ENCODE measurements around the gene PDE11A. TPM values are rescaled to one million over a fixed set of nuclear protein-coding genes. Genes with fewer than 3 reads are reported as not detected.

Gene PDE11A
- total and polyA plus RNA-seq, 2 of the 13 experiments (the other 11 are each of a cell fraction or from before 2014, with no cell fraction given): 1.2 to 1.7 TPM

DNA sequence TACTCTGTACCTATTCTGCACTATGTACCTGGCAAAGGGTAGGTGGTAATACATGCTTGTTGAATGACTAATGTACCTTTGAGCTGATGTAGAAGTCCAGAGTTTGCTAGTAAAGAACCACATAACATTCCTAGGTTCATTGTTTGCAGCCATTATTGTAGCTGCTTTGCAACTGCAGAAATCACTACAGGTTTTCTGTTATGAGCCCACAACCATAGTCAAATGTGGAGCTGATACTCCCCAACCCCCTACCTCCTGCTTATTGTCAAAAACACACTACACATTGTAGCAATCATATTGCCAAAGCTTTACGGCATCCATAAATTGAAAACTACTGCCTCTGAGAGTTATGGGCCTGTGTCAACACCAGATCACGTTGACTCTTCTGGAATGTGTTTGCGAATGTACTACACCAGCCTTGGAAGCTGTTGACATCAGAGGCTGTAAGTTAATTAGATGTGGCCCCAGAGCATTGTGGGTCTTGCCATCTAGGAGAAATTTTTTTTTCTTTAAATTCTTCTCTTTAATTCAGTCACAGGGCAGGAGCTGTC, 493.0 kb downstream of the PDE11A start (continued):
- TF ChIP-seq ZFP41 (CRISPR knock-in tag; IDR thresholded peaks at IDR 0.05; ENCODE audit: borderline replicate concordance) (no peak), ZNF296 (CRISPR knock-in tag; conservative IDR thresholded peaks at IDR 0.05) (no peak), ZNF33B (CRISPR knock-in tag; IDR thresholded peaks at IDR 0.05) (no peak), ZNF143 (CRISPR knock-in tag; IDR thresholded peaks at IDR 0.05) (peak; percentile 76), ZNF251 (CRISPR knock-in tag; IDR thresholded peaks at IDR 0.05) (no peak), TCF7 (IDR thresholded peaks at IDR 0.05; ENCODE audit: low read depth) (no peak), MATR3 (CRISPR knock-in tag; IDR thresholded peaks at IDR 0.05) (no peak), ZNF431 (CRISPR knock-in tag; IDR thresholded peaks at IDR 0.05; ENCODE audit: borderline replicate concordance, low read depth) (no peak), MZF1 (CRISPR knock-in tag; IDR thresholded peaks at IDR 0.05; ENCODE audit: borderline replicate concordance) (no peak), TAF1 (CRISPR knock-in tag; IDR thresholded peaks at IDR 0.05) (no peak), EP300 (IDR thresholded peaks at IDR 0.05; ENCODE audit: low read depth in 2 of 2, low read length in 2 of 2) (peak in 1 of 2 experiments; percentile 51; a peak in 2 of 4 replicates), EP300 (CRISPR knock-in tag; IDR thresholded peaks at IDR 0.05; ENCODE audit: borderline replicate concordance) (no peak), ZBTB21 (CRISPR knock-in tag; IDR thresholded peaks at IDR 0.05) (peak; percentile 46; the same call in 1 of the 2 replicates), NFIB (CRISPR knock-in tag; IDR thresholded peaks at IDR 0.05; ENCODE audit: borderline replicate concordance) (no peak), TEAD3 (CRISPR knock-in tag; optimal IDR thresholded peaks at IDR 0.05; ENCODE audit: borderline replicate concordance) (peak; percentile 78), NFKBIZ (CRISPR knock-in tag; IDR thresholded peaks at IDR 0.05) (no peak), ZNF891 (CRISPR knock-in tag; IDR thresholded peaks at IDR 0.05) (no peak)
- TF ChIP-seq, protein P1, sequence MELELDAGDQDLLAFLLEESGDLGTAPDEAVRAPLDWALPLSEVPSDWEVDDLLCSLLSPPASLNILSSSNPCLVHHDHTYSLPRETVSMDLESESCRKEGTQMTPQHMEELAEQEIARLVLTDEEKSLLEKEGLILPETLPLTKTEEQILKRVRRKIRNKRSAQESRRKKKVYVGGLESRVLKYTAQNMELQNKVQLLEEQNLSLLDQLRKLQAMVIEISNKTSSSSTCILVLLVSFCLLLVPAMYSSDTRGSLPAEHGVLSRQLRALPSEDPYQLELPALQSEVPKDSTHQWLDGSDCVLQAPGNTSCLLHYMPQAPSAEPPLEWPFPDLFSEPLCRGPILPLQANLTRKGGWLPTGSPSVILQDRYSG (CRISPR knock-in tag; IDR thresholded peaks at IDR 0.05): no peak
- TF ChIP-seq, protein P2, sequence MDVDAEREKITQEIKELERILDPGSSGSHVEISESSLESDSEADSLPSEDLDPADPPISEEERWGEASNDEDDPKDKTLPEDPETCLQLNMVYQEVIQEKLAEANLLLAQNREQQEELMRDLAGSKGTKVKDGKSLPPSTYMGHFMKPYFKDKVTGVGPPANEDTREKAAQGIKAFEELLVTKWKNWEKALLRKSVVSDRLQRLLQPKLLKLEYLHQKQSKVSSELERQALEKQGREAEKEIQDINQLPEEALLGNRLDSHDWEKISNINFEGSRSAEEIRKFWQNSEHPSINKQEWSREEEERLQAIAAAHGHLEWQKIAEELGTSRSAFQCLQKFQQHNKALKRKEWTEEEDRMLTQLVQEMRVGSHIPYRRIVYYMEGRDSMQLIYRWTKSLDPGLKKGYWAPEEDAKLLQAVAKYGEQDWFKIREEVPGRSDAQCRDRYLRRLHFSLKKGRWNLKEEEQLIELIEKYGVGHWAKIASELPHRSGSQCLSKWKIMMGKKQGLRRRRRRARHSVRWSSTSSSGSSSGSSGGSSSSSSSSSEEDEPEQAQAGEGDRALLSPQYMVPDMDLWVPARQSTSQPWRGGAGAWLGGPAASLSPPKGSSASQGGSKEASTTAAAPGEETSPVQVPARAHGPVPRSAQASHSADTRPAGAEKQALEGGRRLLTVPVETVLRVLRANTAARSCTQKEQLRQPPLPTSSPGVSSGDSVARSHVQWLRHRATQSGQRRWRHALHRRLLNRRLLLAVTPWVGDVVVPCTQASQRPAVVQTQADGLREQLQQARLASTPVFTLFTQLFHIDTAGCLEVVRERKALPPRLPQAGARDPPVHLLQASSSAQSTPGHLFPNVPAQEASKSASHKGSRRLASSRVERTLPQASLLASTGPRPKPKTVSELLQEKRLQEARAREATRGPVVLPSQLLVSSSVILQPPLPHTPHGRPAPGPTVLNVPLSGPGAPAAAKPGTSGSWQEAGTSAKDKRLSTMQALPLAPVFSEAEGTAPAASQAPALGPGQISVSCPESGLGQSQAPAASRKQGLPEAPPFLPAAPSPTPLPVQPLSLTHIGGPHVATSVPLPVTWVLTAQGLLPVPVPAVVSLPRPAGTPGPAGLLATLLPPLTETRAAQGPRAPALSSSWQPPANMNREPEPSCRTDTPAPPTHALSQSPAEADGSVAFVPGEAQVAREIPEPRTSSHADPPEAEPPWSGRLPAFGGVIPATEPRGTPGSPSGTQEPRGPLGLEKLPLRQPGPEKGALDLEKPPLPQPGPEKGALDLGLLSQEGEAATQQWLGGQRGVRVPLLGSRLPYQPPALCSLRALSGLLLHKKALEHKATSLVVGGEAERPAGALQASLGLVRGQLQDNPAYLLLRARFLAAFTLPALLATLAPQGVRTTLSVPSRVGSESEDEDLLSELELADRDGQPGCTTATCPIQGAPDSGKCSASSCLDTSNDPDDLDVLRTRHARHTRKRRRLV (CRISPR knock-in tag; IDR thresholded peaks at IDR 0.05): peak; percentile 97
- TF ChIP-seq, protein P3, sequence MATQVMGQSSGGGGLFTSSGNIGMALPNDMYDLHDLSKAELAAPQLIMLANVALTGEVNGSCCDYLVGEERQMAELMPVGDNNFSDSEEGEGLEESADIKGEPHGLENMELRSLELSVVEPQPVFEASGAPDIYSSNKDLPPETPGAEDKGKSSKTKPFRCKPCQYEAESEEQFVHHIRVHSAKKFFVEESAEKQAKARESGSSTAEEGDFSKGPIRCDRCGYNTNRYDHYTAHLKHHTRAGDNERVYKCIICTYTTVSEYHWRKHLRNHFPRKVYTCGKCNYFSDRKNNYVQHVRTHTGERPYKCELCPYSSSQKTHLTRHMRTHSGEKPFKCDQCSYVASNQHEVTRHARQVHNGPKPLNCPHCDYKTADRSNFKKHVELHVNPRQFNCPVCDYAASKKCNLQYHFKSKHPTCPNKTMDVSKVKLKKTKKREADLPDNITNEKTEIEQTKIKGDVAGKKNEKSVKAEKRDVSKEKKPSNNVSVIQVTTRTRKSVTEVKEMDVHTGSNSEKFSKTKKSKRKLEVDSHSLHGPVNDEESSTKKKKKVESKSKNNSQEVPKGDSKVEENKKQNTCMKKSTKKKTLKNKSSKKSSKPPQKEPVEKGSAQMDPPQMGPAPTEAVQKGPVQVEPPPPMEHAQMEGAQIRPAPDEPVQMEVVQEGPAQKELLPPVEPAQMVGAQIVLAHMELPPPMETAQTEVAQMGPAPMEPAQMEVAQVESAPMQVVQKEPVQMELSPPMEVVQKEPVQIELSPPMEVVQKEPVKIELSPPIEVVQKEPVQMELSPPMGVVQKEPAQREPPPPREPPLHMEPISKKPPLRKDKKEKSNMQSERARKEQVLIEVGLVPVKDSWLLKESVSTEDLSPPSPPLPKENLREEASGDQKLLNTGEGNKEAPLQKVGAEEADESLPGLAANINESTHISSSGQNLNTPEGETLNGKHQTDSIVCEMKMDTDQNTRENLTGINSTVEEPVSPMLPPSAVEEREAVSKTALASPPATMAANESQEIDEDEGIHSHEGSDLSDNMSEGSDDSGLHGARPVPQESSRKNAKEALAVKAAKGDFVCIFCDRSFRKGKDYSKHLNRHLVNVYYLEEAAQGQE (IDR thresholded peaks at IDR 0.05; ENCODE audit: borderline replicate concordance in 1 of 2, low read depth in 1 of 2, low read length in 2 of 2): no peak
